GM19025 (cell line): ENCODE results near the gene PIGN.

Source experiments
- ATAC-seq: cut with Tn5 transposase; IDR thresholded peaks from one replicate; pipeline ENCODE4 v1.9.1; 2021; ENCODE audit warnings: mild to moderate bottlenecking, low read depth, moderate library complexity; ENCODE audit not compliant: unreplicated experiment

Gene PIGN

GRCh38 chr18:62186774-62187542 lies at the start of gene PIGN, which contains the start of gene RELCH:
TSS of gene PIGN (minus strand) at chr18:62187056. CDS start at chr18:62161353, 25,703 bp downstream.
TSS of gene RELCH (plus strand) at chr18:62187255. CDS start at chr18:62187506, 251 bp downstream.
- peak; percentile 89 for ATAC-seq

GRCh38 chr18:62236252-62236651 lies 49.4 kb upstream of the PIGN start:
- no peak for ATAC-seq

GRCh38 chr18:62226047-62226446 lies 39.2 kb upstream of the PIGN start:
- no peak for ATAC-seq

GRCh38 chr18:62224229-62224628 lies 37.4 kb upstream of the PIGN start:
- ATAC-seq = no peak

- no peak for ATAC-seq
Measured at GRCh38 chr18:62214790-62215189, 27.9 kb upstream of the PIGN start.

GRCh38 chr18:62211325-62211828 lies 24.5 kb upstream of the PIGN start:
- no peak for ATAC-seq

- ATAC-seq = no peak
Measured at GRCh38 chr18:62210138-62210537, 23.3 kb upstream of the PIGN start.

- no peak for ATAC-seq
Measured at GRCh38 chr18:62209046-62209445, 22.2 kb upstream of the PIGN start.

GRCh38 chr18:62206593-62206992 lies 19.7 kb upstream of the PIGN start:
- no peak for ATAC-seq

- no peak for ATAC-seq
Measured at GRCh38 chr18:62205824-62206223, 19.0 kb upstream of the PIGN start.

GRCh38 chr18:62201870-62202269 lies 15.0 kb upstream of the PIGN start:
- no peak for ATAC-seq

GRCh38 chr18:62200121-62200914 lies 13.5 kb upstream of the PIGN start:
- ATAC-seq = no peak

- no peak for ATAC-seq
Measured at GRCh38 chr18:62199629-62200028, 12.8 kb upstream of the PIGN start.

- ATAC-seq = no peak
Measured at GRCh38 chr18:62198259-62198658, 11.4 kb upstream of the PIGN start.

- no peak for ATAC-seq
Measured at GRCh38 chr18:62196980-62197379, 10.1 kb upstream of the PIGN start.

- ATAC-seq = no peak
Measured at GRCh38 chr18:62196079-62196478, 9.2 kb upstream of the PIGN start.

- ATAC-seq = no peak
Measured at GRCh38 chr18:62189208-62189607, 2.4 kb upstream of the PIGN start.

- ATAC-seq = no peak
Measured at GRCh38 chr18:62187543-62188510, 971 bp upstream of the PIGN start.

GRCh38 chr18:62186499-62186773 lies 420 bp downstream of the PIGN start:
- peak; percentile 2 for ATAC-seq

GRCh38 chr18:62183578-62184195 lies 3.2 kb downstream of the PIGN start:
- no peak for ATAC-seq
